NCI-H1930 (cell line): ENCODE data around the gene FAM200C.
"Not testable (repeated sequence)": the region's sequence is repeated elsewhere in the genome, so short reads cannot be mapped to it uniquely, and the experiment has no call there.

Experiments used
- DNase-seq, 2 experiments: peaks; one replicate each; lab custom pipeline; 2025; lab: John Stamatoyannopoulos, UW

The FAM200C gene

GRCh38 chr5:160399402-160400353 is at the start of gene FAM200C:
FAM200C (minus strand) TSS chr5:160400054; CDS start chr5:160395490, 4,564 bp downstream.
- DNase-seq, result peak; percentile 75 to 85

DNA sequence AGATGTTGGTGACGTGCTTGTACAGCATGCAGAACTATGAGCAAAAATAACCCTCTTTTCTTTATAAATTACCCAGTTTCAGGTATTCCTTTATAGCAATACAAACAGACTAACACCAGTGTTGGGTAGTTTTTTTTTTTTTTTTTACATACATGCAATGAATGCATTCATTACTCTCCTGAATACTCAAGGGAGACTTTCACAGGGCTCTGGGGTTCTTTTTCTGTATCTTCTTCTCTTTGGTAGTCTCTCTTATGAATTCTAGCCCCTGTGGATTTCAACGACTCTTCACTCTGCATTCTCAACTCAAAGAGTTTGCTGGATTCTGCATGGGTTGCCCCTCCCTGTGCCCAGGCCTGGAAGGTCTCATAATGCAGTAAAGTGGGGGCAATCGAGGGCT is 49.6 kb upstream of the FAM200C start:
- no peak for DNase-seq

DNA sequence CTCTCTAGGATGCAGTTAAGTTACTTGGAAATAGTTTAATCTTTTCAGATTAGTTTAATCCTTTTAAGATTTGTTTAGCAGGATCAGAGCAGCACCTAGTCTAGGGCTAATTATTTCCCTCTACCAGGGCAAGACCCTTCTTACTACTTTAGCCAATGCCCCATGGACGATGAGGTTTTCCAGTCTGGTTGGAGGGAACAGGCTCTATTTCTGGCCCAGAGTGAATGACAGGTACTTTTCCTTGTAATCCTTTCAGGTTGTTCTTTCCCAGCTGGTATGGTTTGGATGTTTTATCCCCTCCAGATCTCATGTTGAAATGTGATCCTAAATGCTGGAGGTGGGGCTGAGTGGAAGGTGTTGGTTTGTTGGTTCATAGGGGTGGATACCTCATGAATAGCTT is 49.0 kb upstream of the FAM200C start:
- DNase-seq, result no peak

GRCh38 chr5:160445751-160446150 is 45.9 kb upstream of the FAM200C start:
- DNase-seq, result no peak

GRCh38 chr5:160445132-160445531 is 45.3 kb upstream of the FAM200C start:
- DNase-seq, result no peak

- DNase-seq, result no peak
Measured at GRCh38 chr5:160444407-160444806, 44.6 kb upstream of the FAM200C start.

- DNase-seq, result no peak
Measured at GRCh38 chr5:160442824-160443431, 43.1 kb upstream of the FAM200C start.

DNA sequence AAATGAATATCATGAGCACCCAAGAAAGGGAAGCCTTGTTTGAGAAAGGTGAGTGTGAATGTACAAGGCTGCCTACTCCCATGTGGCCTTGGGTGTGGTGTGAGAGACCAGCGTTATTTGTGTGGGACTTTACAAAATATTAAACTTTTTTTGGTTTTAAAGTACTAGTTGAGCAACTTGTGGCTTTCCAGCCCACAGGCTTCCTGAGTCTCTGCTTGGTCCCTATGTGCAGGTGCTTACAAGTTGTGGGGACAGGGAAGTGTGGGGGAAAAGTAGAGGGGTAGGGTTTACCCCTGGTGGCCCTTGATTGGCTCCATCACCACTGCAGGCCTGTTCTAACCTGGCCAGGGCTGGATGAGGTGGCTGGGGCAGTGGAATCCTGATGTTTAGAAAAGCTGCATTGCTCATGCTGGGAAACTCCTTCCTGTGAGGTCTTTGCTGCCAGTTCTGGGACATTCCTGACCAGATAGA is 41.5 kb upstream of the FAM200C start:
- DNase-seq, result no peak

DNA sequence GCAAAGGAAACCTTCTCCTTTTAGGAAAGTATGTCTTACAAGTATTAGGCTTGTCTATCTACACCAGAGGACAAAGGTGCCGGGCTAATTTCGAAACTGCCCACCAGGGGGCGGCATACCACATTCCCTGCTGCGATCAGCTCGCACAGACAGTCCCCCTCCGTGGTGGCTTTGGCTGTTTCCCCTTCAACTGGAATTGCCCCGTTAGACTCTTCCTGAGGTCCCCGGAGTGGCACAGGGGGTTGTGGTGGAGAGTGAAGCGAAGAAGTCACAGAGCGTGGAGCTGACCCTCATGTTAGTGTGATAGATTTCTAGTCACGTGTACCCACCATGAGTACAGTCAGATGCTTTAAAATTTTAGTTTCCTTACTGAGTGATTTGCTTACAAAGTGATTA is 39.3 kb upstream of the FAM200C start:
- peak; percentile 4 to 38 for DNase-seq

DNA sequence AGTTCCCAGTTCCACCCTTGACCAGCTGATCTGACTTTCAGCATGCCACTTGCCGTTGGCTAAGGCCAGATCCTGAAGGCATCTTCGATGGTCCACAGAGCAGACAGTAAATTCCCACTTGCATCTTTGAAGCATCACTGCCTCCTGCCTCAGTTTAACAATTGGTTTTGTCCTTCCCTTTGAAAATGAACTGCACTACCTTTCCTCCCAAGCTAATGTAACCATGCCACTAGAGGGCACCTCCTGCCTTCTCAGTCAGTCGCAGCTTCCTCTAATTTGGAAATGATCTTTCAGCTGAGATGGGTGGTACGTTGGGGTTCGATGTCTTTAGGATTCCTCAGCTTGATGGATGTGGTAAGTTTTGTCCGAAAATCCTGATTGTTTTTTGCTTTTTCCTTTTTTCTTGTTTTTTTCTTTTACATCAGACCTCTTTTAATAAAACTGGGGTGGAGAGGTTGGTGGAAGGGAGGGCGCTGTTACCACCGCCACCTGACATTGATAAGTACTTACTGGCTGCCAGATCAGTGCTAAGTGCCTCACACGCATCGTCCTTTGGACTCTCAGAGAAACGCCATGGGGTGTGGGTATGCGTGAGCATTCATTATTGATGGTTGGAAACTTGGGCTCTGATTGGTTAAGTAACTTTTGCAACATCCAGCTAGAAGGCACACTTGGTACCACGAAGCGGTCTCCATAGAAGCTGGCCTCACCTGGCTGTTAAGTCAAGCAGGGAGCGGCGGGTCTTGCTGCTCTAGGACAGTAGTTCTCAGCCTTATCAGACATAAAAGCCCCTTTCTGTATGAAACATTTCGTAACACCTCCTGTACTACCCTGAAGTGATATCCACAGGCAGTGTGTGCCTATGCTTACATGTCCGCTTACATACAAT is 38.7 kb upstream of the FAM200C start:
- DNase-seq, result peak; percentile 28 to 40

DNA sequence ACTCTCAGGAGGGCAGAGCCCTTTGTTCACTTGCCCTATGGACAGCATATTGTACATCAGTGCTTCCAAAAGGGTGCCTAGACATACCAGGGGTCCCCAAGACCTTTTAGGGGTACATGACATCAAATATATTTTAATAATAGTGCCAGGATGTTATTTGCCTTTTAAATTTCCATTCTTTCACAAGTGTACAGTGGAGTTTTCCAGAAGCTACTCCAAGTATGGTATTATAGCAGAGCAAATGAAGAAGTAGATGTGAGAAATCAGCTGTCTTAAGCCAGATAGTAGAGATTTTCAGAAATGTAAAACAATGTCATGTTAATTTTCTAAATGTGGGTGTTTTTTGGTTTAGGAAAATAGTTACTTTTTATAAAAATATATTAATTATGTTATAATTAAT is 37.4 kb upstream of the FAM200C start:
- no peak for DNase-seq

DNA sequence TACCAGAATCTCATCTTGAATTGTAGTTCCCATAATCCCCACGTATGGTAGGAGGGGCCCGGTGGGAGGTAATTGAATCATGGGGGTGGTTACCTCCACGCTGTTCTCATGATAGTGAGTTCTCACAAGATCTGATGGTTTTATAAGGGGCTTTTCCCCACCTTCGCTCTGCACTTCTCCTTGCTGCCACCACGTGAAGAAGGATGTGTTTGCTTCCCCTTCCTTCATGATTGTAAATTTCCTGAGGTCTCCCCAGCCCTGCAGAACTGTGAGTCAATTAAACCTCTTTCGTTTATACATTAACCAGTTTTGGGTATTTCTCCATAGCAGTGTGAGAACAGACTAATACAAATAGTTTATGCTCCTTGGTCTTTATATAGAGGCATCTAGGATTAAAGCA is 36.8 kb upstream of the FAM200C start:
- DNase-seq, result not testable (repeated sequence)

- no peak for DNase-seq
Measured at GRCh38 chr5:160436017-160436416, 36.2 kb upstream of the FAM200C start.

GRCh38 chr5:160435532-160435931 is 35.7 kb upstream of the FAM200C start:
- DNase-seq, result no peak

- DNase-seq, result no peak
Measured at GRCh38 chr5:160434022-160434531, 34.2 kb upstream of the FAM200C start.

GRCh38 chr5:160432787-160433186 is 32.9 kb upstream of the FAM200C start:
- no peak for DNase-seq

- DNase-seq, result no peak
Measured at GRCh38 chr5:160432196-160432595, 32.3 kb upstream of the FAM200C start.

- DNase-seq, result no peak
Measured at GRCh38 chr5:160427607-160428006, 27.8 kb upstream of the FAM200C start.

GRCh38 chr5:160423099-160423498 is 23.2 kb upstream of the FAM200C start:
- peak in 1 of 2 experiments; percentile 4 for DNase-seq

- peak; percentile 87 to 89 for DNase-seq
Measured at GRCh38 chr5:160421625-160422258, 21.9 kb upstream of the FAM200C start, which contains the start of gene PTTG1. PTTG1 (plus strand) TSS chr5:160421855; CDS start chr5:160422313, 458 bp downstream.

DNA sequence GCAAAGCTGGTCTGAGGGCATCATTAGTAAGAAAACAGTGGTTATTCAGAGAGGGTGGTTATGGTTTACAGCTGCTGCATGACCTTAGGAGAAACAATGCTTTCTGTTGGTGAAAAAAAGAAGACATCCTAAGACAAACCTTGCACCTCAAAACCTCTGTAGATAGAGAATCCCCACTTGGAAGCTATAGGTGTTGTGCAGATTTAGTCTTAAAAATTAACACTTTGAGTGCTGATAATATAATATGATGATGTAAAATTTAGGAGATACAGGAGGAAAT is 20.4 kb upstream of the FAM200C start:
- no peak for DNase-seq
